ENCODE data around the gene EPS8L3. TPM values are rescaled to one million over a fixed set of nuclear protein-coding genes. Genes with fewer than 3 reads are reported as not detected.
A peak's percentile ranks its signal among the peaks of the same experiment; 100 is the strongest.

EPS8L3 gene
- total RNA-seq, 1 experiment from 2014 or later: 0.17 TPM

DNA sequence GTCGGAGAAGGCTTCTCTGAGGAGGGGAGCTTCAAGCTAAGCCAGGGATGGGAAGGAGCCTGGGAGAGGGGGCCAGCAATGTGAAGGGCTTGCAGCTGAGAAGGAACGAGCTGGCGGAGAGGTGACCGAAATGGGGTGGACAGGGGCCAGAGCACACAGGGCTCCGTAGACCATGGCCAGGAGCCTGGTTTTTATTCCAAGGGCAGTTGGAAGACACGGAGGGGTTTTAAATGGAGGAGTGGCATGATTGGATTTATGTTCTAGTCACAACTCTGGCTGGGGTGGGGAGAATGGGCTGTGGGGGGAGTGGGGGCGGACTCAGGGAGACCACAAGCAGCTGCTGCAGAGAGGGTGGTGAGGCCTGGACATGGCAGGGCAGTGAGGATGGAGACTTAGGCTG, 5.1 kb upstream of the EPS8L3 start (continued):
- no peak for TF ChIP-seq CBFB (CRISPR knock-in tag; IDR thresholded peaks at IDR 0.05; ENCODE audit: low read depth)
- no peak for TF ChIP-seq ZNF416 (CRISPR knock-in tag; IDR thresholded peaks at IDR 0.05)
- no peak for TF ChIP-seq TEAD1 (CRISPR knock-in tag; IDR thresholded peaks at IDR 0.05)
- no peak for TF ChIP-seq ZNF281 (CRISPR knock-in tag; IDR thresholded peaks at IDR 0.05)
- no peak for TF ChIP-seq NR1H2 (CRISPR knock-in tag; IDR thresholded peaks at IDR 0.05)
- no peak for TF ChIP-seq PRRX2 (CRISPR knock-in tag; IDR thresholded peaks at IDR 0.05)
- no peak for TF ChIP-seq ZNF219 (CRISPR knock-in tag; IDR thresholded peaks at IDR 0.05; ENCODE audit: borderline replicate concordance)
- TF ChIP-seq ZNF396 (CRISPR knock-in tag; IDR thresholded peaks at IDR 0.05; ENCODE audit: borderline replicate concordance): no peak

GRCh38 chr1:109768335-109768650, 4.6 kb upstream of the EPS8L3 start:
- H3K36me3 Mint-ChIP-seq: no peaks in the 10 kb centered on the region
- H3K27me3 Mint-ChIP-seq (ENCODE audit: low read depth): peaks cover 1% of the 10 kb centered on the region
- CTCF ChIA-PET: interaction anchor here (11.6 kb wide), 1 partner anchor 127 kb away, joined by 188 read pairs; no protein-coding TSS in a partner anchor
- POLR2A ChIA-PET: no interaction called here
- DNase-seq (ENCODE audit: low spot score) (peak; percentile 2), ATAC-seq (no peak)
- no peaks in the 10 kb centered on the region for H3K9me3 Mint-ChIP-seq
- no peak overlapping the region for H3K4me3 Mint-ChIP-seq
- H3K27ac Mint-ChIP-seq: no peak overlapping the region
- H3K4me1 Mint-ChIP-seq: no peaks in the 10 kb centered on the region
- TF ChIP-seq EMX1 (CRISPR knock-in tag; IDR thresholded peaks at IDR 0.05): no peak
- TF ChIP-seq, protein P1, sequence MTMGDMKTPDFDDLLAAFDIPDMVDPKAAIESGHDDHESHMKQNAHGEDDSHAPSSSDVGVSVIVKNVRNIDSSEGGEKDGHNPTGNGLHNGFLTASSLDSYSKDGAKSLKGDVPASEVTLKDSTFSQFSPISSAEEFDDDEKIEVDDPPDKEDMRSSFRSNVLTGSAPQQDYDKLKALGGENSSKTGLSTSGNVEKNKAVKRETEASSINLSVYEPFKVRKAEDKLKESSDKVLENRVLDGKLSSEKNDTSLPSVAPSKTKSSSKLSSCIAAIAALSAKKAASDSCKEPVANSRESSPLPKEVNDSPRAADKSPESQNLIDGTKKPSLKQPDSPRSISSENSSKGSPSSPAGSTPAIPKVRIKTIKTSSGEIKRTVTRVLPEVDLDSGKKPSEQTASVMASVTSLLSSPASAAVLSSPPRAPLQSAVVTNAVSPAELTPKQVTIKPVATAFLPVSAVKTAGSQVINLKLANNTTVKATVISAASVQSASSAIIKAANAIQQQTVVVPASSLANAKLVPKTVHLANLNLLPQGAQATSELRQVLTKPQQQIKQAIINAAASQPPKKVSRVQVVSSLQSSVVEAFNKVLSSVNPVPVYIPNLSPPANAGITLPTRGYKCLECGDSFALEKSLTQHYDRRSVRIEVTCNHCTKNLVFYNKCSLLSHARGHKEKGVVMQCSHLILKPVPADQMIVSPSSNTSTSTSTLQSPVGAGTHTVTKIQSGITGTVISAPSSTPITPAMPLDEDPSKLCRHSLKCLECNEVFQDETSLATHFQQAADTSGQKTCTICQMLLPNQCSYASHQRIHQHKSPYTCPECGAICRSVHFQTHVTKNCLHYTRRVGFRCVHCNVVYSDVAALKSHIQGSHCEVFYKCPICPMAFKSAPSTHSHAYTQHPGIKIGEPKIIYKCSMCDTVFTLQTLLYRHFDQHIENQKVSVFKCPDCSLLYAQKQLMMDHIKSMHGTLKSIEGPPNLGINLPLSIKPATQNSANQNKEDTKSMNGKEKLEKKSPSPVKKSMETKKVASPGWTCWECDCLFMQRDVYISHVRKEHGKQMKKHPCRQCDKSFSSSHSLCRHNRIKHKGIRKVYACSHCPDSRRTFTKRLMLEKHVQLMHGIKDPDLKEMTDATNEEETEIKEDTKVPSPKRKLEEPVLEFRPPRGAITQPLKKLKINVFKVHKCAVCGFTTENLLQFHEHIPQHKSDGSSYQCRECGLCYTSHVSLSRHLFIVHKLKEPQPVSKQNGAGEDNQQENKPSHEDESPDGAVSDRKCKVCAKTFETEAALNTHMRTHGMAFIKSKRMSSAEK (CRISPR knock-in tag; IDR thresholded peaks at IDR 0.05; ENCODE audit: borderline replicate concordance): no peak
- TF ChIP-seq ZBTB21 (CRISPR knock-in tag; IDR thresholded peaks at IDR 0.05; ENCODE audit: borderline replicate concordance): no peak
- TF ChIP-seq FOXP1 (CRISPR knock-in tag; IDR thresholded peaks at IDR 0.05; ENCODE audit: borderline replicate concordance): no peak
- no peak for TF ChIP-seq SP1 (CRISPR knock-in tag; conservative IDR thresholded peaks at IDR 0.05)
- TF ChIP-seq, protein P2, sequence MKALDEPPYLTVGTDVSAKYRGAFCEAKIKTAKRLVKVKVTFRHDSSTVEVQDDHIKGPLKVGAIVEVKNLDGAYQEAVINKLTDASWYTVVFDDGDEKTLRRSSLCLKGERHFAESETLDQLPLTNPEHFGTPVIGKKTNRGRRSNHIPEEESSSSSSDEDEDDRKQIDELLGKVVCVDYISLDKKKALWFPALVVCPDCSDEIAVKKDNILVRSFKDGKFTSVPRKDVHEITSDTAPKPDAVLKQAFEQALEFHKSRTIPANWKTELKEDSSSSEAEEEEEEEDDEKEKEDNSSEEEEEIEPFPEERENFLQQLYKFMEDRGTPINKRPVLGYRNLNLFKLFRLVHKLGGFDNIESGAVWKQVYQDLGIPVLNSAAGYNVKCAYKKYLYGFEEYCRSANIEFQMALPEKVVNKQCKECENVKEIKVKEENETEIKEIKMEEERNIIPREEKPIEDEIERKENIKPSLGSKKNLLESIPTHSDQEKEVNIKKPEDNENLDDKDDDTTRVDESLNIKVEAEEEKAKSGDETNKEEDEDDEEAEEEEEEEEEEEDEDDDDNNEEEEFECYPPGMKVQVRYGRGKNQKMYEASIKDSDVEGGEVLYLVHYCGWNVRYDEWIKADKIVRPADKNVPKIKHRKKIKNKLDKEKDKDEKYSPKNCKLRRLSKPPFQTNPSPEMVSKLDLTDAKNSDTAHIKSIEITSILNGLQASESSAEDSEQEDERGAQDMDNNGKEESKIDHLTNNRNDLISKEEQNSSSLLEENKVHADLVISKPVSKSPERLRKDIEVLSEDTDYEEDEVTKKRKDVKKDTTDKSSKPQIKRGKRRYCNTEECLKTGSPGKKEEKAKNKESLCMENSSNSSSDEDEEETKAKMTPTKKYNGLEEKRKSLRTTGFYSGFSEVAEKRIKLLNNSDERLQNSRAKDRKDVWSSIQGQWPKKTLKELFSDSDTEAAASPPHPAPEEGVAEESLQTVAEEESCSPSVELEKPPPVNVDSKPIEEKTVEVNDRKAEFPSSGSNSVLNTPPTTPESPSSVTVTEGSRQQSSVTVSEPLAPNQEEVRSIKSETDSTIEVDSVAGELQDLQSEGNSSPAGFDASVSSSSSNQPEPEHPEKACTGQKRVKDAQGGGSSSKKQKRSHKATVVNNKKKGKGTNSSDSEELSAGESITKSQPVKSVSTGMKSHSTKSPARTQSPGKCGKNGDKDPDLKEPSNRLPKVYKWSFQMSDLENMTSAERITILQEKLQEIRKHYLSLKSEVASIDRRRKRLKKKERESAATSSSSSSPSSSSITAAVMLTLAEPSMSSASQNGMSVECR (CRISPR knock-in tag; IDR thresholded peaks at IDR 0.05; ENCODE audit: borderline replicate concordance): no peak
- no peak for TF ChIP-seq ZNF396 (CRISPR knock-in tag; IDR thresholded peaks at IDR 0.05; ENCODE audit: borderline replicate concordance)
- no peak for TF ChIP-seq JAZF1 (CRISPR knock-in tag; IDR thresholded peaks at IDR 0.05)
- no peak for TF ChIP-seq NFATC4 (CRISPR knock-in tag; IDR thresholded peaks at IDR 0.05)
- no peak for TF ChIP-seq SMAD3 (CRISPR knock-in tag; IDR thresholded peaks at IDR 0.05; ENCODE audit: borderline replicate concordance)
- no peak for TF ChIP-seq GABPB1 (CRISPR knock-in tag; IDR thresholded peaks at IDR 0.05)
- TF ChIP-seq RORB (CRISPR knock-in tag; IDR thresholded peaks at IDR 0.05): no peak
- TF ChIP-seq, protein P3, sequence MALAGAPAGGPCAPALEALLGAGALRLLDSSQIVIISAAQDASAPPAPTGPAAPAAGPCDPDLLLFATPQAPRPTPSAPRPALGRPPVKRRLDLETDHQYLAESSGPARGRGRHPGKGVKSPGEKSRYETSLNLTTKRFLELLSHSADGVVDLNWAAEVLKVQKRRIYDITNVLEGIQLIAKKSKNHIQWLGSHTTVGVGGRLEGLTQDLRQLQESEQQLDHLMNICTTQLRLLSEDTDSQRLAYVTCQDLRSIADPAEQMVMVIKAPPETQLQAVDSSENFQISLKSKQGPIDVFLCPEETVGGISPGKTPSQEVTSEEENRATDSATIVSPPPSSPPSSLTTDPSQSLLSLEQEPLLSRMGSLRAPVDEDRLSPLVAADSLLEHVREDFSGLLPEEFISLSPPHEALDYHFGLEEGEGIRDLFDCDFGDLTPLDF (CRISPR knock-in tag; IDR thresholded peaks at IDR 0.05): no peak
- TF ChIP-seq, protein P4, sequence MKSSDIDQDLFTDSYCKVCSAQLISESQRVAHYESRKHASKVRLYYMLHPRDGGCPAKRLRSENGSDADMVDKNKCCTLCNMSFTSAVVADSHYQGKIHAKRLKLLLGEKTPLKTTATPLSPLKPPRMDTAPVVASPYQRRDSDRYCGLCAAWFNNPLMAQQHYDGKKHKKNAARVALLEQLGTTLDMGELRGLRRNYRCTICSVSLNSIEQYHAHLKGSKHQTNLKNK (CRISPR knock-in tag; IDR thresholded peaks at IDR 0.05): no peak
- no peak for TF ChIP-seq MLX (CRISPR knock-in tag; IDR thresholded peaks at IDR 0.05)
- no peak for TF ChIP-seq TP53 (CRISPR knock-in tag; IDR thresholded peaks at IDR 0.05)
- no peak for TF ChIP-seq PRRX2 (CRISPR knock-in tag; IDR thresholded peaks at IDR 0.05)
